ENCODE data around the gene NAT16. TPM values are rescaled to one million over a fixed set of nuclear protein-coding genes. Genes with fewer than 3 reads are reported as not detected.

Gene NAT16
- total RNA-seq, 4 donors from 2014 or later, result not detected

- intact Hi-C loops (cut with DNase I; ENCODE audit: low total_unique reads), result no loop called here
- DNase-seq, result no peak
Observed at GRCh38 chr7:101127460-101128039, 52.5 kb downstream of the NAT16 start.

GRCh38 chr7:101126651-101127459, 53.2 kb downstream of the NAT16 start, which contains the start of gene SERPINE1:
SERPINE1 (plus strand) TSS chr7:101127104; CDS start chr7:101128394, 1,290 bp downstream.
- intact Hi-C loops (cut with DNase I; ENCODE audit: low total_unique reads) (no loop called here), in situ Hi-C loops (cut with MboI; ENCODE audit: low sequenced_read_pairs in 4 of 4) (no loop called here)
- Histone ChIP-seq H3K27ac (peak within 1 kb of the TSS; percentile 68 to 82 (median 75)), H3K4me3 (peak within 1 kb of the TSS; percentile 23 to 48 (median 38)), H3K9me3 (no peaks in the 10 kb centered on the region), H3K27me3 (peaks cover 9 to 22% (median 19%) of the 10 kb centered on the region in 3 donors), H3K36me3 (no peaks in the 10 kb centered on the region), H3K4me1 (peaks cover 16 to 19% of the 10 kb centered on the region in 2 donors)
- TF ChIP-seq CTCF (IDR thresholded peaks at IDR 0.05 in 4 of 5, conservative IDR thresholded peaks at IDR 0.05 in 1 of 5) (no peak), POLR2A (IDR thresholded peaks at IDR 0.05) (peak; percentile 63 to 84)
- peak; percentile 85 to 86 for ATAC-seq
- peak; percentile 82 to 90 for DNase-seq

More at GRCh38 chr7:101127460-101128039, 52.5 kb downstream of the NAT16 start:
- Histone ChIP-seq H3K27ac (peak overlapping the region; percentile 33 to 82 (median 75)), H3K4me1 (peaks cover 13 to 18% of the 10 kb centered on the region in 2 donors), H3K9me3 (no peaks in the 10 kb centered on the region), H3K4me3 (peak overlapping the region; percentile 23 to 48 (median 38)), H3K27me3 (peaks cover 9 to 22% (median 19%) of the 10 kb centered on the region in 3 donors), H3K36me3 (no peaks in the 10 kb centered on the region)
- TF ChIP-seq POLR2A (IDR thresholded peaks at IDR 0.05) (no peak), CTCF (IDR thresholded peaks at IDR 0.05 in 4 of 5, conservative IDR thresholded peaks at IDR 0.05 in 1 of 5) (no peak)
- no peak for ATAC-seq
- in situ Hi-C loops (cut with MboI; ENCODE audit: low sequenced_read_pairs in 4 of 4), result no loop called here

GRCh38 chr7:101125989-101126650, 54.0 kb downstream of the NAT16 start:
- ATAC-seq, result peak; percentile 7 to 8
- in situ Hi-C loops (cut with MboI; ENCODE audit: low sequenced_read_pairs in 4 of 4) (no loop called here), intact Hi-C loops (cut with DNase I; ENCODE audit: low total_unique reads) (no loop called here)
- Histone ChIP-seq H3K9me3 (no peaks in the 10 kb centered on the region), H3K27ac (peak overlapping the region; percentile 68 to 82 (median 75)), H3K4me3 (peak overlapping the region; percentile 18 to 48 (median 34)), H3K4me1 (peaks cover 21 to 22% of the 10 kb centered on the region in 2 donors), H3K36me3 (no peaks in the 10 kb centered on the region), H3K27me3 (peaks cover 9 to 22% (median 19%) of the 10 kb centered on the region in 3 donors)
- peak; percentile 16 to 56 for DNase-seq
- TF ChIP-seq POLR2A (IDR thresholded peaks at IDR 0.05) (no peak), CTCF (IDR thresholded peaks at IDR 0.05 in 4 of 5, conservative IDR thresholded peaks at IDR 0.05 in 1 of 5) (no peak)

- Histone ChIP-seq H3K4me1 (peaks cover 21 to 22% of the 10 kb centered on the region in 2 donors), H3K9me3 (no peaks in the 10 kb centered on the region), H3K4me3 (no peak overlapping the region), H3K27me3 (peaks cover 9 to 23% (median 22%) of the 10 kb centered on the region in 3 donors), H3K36me3 (no peaks in the 10 kb centered on the region), H3K27ac (peak overlapping the region; percentile 18 to 77 (median 59))
- no peak for ATAC-seq
- intact Hi-C loops (cut with DNase I; ENCODE audit: low total_unique reads), result no loop called here
- no peak for DNase-seq
- in situ Hi-C loops (cut with MboI; ENCODE audit: low sequenced_read_pairs in 4 of 4), result no loop called here
- TF ChIP-seq CTCF (IDR thresholded peaks at IDR 0.05 in 4 of 5, conservative IDR thresholded peaks at IDR 0.05 in 1 of 5), result no peak
- TF ChIP-seq POLR2A (IDR thresholded peaks at IDR 0.05), result no peak
Observed at GRCh38 chr7:101124376-101125056, 55.6 kb downstream of the NAT16 start.

Measured in gastrocnemius medialis (tissue), 4 donors.